ENCODE data around the gene ECM1. TPM values are rescaled to one million over a fixed set of nuclear protein-coding genes. Genes with fewer than 3 reads are reported as not detected.

The ECM1 gene
- total RNA-seq, 1 experiment from 2014 or later = 101 TPM

- DNase-seq (ENCODE audit: low spot score) = no peak
Measured at GRCh38 chr1:150512846-150513245, 4.9 kb downstream of the ECM1 start.

GRCh38 chr1:150513351-150513791, 5.5 kb downstream of the ECM1 start:
- peak; percentile 79 for DNase-seq (ENCODE audit: low spot score)

- DNase-seq (ENCODE audit: low spot score) = no peak
Measured at GRCh38 chr1:150514260-150514659, 6.4 kb downstream of the ECM1 start.

- DNase-seq (ENCODE audit: low spot score) = no peak
Measured at GRCh38 chr1:150514913-150515327, 7.0 kb downstream of the ECM1 start.

- DNase-seq (ENCODE audit: low spot score) = peak; percentile 94
Measured at GRCh38 chr1:150515328-150516049, 7.6 kb downstream of the ECM1 start, which contains the start of gene FALEC. Gene FALEC (plus strand): TSS chr1:150515752.

GRCh38 chr1:150516050-150516591, 8.2 kb downstream of the ECM1 start:
- DNase-seq (ENCODE audit: low spot score) = no peak

GRCh38 chr1:150516616-150517015, 8.7 kb downstream of the ECM1 start:
- no peak for DNase-seq (ENCODE audit: low spot score)

GRCh38 chr1:150521196-150521968, 13.5 kb downstream of the ECM1 start:
- DNase-seq (ENCODE audit: low spot score) = no peak

GRCh38 chr1:150525348-150525747, 17.4 kb downstream of the ECM1 start:
- DNase-seq (ENCODE audit: low spot score) = no peak

GRCh38 chr1:150528196-150528595, 20.3 kb downstream of the ECM1 start:
- peak; percentile 51 for DNase-seq (ENCODE audit: low spot score)

- peak; percentile 79 for DNase-seq (ENCODE audit: low spot score)
Measured at GRCh38 chr1:150529017-150529416, 21.1 kb downstream of the ECM1 start.

GRCh38 chr1:150530491-150531159, 22.7 kb downstream of the ECM1 start:
- DNase-seq (ENCODE audit: low spot score) = no peak

- no peak for DNase-seq (ENCODE audit: low spot score)
Measured at GRCh38 chr1:150532860-150533259, 25.0 kb downstream of the ECM1 start.

GRCh38 chr1:150534002-150534401, 26.1 kb downstream of the ECM1 start:
- no peak for DNase-seq (ENCODE audit: low spot score)

- DNase-seq (ENCODE audit: low spot score) = peak; percentile 88
Measured at GRCh38 chr1:150535511-150536287, 27.8 kb downstream of the ECM1 start.

- peak; percentile 67 for DNase-seq (ENCODE audit: low spot score)
Measured at GRCh38 chr1:150536836-150537731, 29.2 kb downstream of the ECM1 start.

GRCh38 chr1:150537732-150538684, 30.1 kb downstream of the ECM1 start:
- DNase-seq (ENCODE audit: low spot score) = peak; percentile 82

GRCh38 chr1:150543500-150544143, 35.7 kb downstream of the ECM1 start:
- DNase-seq (ENCODE audit: low spot score) = no peak

- no peak for DNase-seq (ENCODE audit: low spot score)
Measured at GRCh38 chr1:150544204-150544603, 36.3 kb downstream of the ECM1 start.
